GM12865 (cell line): Measurements from ENCODE around the gene TMEM131.

ENCODE experiments used
- DNase-seq: peaks from one replicate; pipeline ENCODE4 v3.0.0; 2010; ENCODE audit warnings: low read depth
- H3K4me3 ChIP-seq: 2 replicates; pipeline ENCODE4 v1.5.1; 2011; ENCODE audit warnings: mild to moderate bottlenecking, low read depth, low read length, control low read depth
- TF ChIP-seq, protein P1 (sequence below): IDR thresholded peaks from 2 replicates; pipeline ENCODE4 v1.5.1; 2011; ENCODE audit warnings: low read length, control low read depth, low read depth, inconsistent platforms; ENCODE audit not compliant: insufficient read depth; ENCODE audit errors: missing control alignments

Gene TMEM131

GRCh38 chr2:97735161-97735561 lies 260.6 kb downstream of the TMEM131 start:
- no peak overlapping the region for H3K4me3 ChIP-seq
- TF ChIP-seq, protein P1, sequence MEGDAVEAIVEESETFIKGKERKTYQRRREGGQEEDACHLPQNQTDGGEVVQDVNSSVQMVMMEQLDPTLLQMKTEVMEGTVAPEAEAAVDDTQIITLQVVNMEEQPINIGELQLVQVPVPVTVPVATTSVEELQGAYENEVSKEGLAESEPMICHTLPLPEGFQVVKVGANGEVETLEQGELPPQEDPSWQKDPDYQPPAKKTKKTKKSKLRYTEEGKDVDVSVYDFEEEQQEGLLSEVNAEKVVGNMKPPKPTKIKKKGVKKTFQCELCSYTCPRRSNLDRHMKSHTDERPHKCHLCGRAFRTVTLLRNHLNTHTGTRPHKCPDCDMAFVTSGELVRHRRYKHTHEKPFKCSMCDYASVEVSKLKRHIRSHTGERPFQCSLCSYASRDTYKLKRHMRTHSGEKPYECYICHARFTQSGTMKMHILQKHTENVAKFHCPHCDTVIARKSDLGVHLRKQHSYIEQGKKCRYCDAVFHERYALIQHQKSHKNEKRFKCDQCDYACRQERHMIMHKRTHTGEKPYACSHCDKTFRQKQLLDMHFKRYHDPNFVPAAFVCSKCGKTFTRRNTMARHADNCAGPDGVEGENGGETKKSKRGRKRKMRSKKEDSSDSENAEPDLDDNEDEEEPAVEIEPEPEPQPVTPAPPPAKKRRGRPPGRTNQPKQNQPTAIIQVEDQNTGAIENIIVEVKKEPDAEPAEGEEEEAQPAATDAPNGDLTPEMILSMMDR = no peak
- DNase-seq = no peak

GRCh38 chr2:97734061-97735051 lies 261.4 kb downstream of the TMEM131 start:
- no peak overlapping the region for H3K4me3 ChIP-seq
- TF ChIP-seq, protein P1 = no peak

GRCh38 chr2:97733341-97734035 lies 262.3 kb downstream of the TMEM131 start:
- H3K4me3 ChIP-seq = no peak overlapping the region
- DNase-seq = no peak
- TF ChIP-seq, protein P1 = no peak

More at GRCh38 chr2:97734061-97735051, 261.4 kb downstream of the TMEM131 start:
- DNase-seq = no peak

GRCh38 chr2:97732436-97733340 lies 263.1 kb downstream of the TMEM131 start:
- TF ChIP-seq, protein P1 = no peak
- no peak for DNase-seq
- no peak overlapping the region for H3K4me3 ChIP-seq

DNA sequence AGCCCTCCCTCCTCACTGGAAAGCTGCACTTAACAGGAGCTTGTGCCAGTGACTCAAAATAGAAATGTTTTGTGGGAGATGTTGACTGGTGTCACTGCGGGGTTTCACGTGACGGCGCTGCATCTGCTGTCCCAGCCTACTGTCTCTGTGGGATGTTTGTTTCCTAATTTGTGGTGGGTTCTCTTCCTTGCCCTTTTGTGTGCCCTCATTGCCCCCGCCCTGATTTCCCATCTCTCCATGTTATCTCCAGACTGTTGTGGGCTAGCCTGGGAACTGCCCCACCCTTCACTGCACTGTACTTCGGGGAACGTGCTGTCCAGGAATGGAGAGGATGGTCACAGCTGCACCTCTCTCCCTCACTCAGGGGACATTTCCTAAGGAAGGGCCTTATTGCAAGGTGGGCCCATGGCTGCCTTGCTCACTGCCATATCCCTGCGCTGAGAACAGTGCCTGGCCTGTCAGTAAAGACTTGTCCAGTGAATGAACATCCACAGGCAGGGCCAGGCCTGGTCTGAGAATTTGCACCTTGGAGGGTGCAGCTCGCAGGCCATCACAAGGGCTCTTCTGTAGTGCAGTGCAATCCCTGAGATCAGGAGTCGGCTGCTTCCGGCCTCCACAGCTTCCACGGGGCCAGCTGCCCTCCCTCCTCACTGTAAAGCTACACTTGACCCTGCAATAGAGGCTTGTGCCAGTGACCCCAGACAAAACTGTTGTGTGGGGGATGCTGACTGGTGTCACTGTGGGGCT lies 264.3 kb downstream of the TMEM131 start:
- DNase-seq = no peak
- TF ChIP-seq, protein P1 = no peak
- no peak overlapping the region for H3K4me3 ChIP-seq

- TF ChIP-seq, protein P1 = no peak
- no peak for DNase-seq
- no peak overlapping the region for H3K4me3 ChIP-seq
Measured at GRCh38 chr2:97730245-97730644, 265.5 kb downstream of the TMEM131 start.
